Neural progenitor cell (in vitro differentiated cells): ENCODE results near the gene NWD2. TPM values are rescaled to one million over a fixed set of nuclear protein-coding genes. Genes with fewer than 3 reads are reported as not detected.

ENCODE experiments used
- DNase-seq: peaks from one replicate; pipeline ENCODE4 v3.0.0-alpha.2; 2016; ENCODE audit warnings: low spot score
- H2AFZ ChIP-seq: fragments of 200-600 bp; sonication (generic); replicated peaks from 2 replicates; pipeline ENCODE4 v1.6.1; 2016; ENCODE audit warnings: antibody characterized with exemption
- H3F3A ChIP-seq: fragments of 200-600 bp; sonication (generic); 2 replicates; pipeline ENCODE4 v1.6.1; 2016; ENCODE audit warnings: antibody characterized with exemption, low read depth
- H3K27ac ChIP-seq: fragments of 200-600 bp; sonication (generic); 2 replicates; pipeline ENCODE4 v1.5.1; 2016; ENCODE audit warnings: mild to moderate bottlenecking
- H3K27me3 ChIP-seq: fragments of 200-600 bp; sonication (generic); 2 replicates; pipeline ENCODE4 v1.6.1; 2016; ENCODE audit warnings: mild to moderate bottlenecking, moderate library complexity
- H3K36me3 ChIP-seq: fragments of 200-600 bp; sonication (generic); 2 replicates; pipeline ENCODE4 v1.5.1; 2016
- H3K4me1 ChIP-seq: fragments of 200-600 bp; sonication (generic); 2 replicates; pipeline ENCODE4 v1.6.1; 2016; ENCODE audit warnings: mixed run types
- H3K4me2 ChIP-seq: fragments of 200-600 bp; sonication (generic); 2 replicates; pipeline ENCODE4 v1.6.1; 2016
- H3K4me3 ChIP-seq: fragments of 200-600 bp; sonication (generic); 2 replicates; pipeline ENCODE4 v1.5.1; 2016
- H3K79me2 ChIP-seq: fragments of 200-600 bp; sonication (generic); 2 replicates; pipeline ENCODE4 v1.6.1; 2016; ENCODE audit warnings: low read depth
- H3K9ac ChIP-seq: fragments of 200-600 bp; sonication (generic); 2 replicates; pipeline ENCODE4 v1.6.1; 2016
- H3K9me3 ChIP-seq: fragments of 200-600 bp; sonication (generic); 2 replicates; pipeline ENCODE4 v1.5.1; 2016; ENCODE audit warnings: low read depth
- H4K20me1 ChIP-seq: fragments of 200-600 bp; sonication (generic); 2 replicates; pipeline ENCODE4 v1.6.1; 2016; ENCODE audit warnings: low read depth
- H3K27ac Mint-ChIP-seq: 3 replicates; pipeline ENCODE4 v1.8.0; 2021; ENCODE audit warnings: mixed read lengths
- H3K27me3 Mint-ChIP-seq: 2 replicates; pipeline ENCODE4 v1.8.0; 2022; ENCODE audit warnings: low read depth, mild to moderate bottlenecking, inconsistent platforms, moderate library complexity, mixed read lengths; ENCODE audit not compliant: insufficient read depth
- H3K36me3 Mint-ChIP-seq: 3 replicates; pipeline ENCODE4 v1.8.0; 2021; ENCODE audit warnings: mixed read lengths
- H3K4me1 Mint-ChIP-seq: 3 replicates; pipeline ENCODE4 v1.8.0; 2021; ENCODE audit warnings: mixed read lengths
- H3K4me3 Mint-ChIP-seq: 3 replicates; pipeline ENCODE4 v1.8.0; 2021; ENCODE audit warnings: mild to moderate bottlenecking, moderate library complexity, mixed read lengths
- H3K9me3 Mint-ChIP-seq: 3 replicates; pipeline ENCODE4 v1.8.0; 2020; ENCODE audit warnings: mixed read lengths
- CTCF ChIP-seq: fragments of 200-600 bp; sonication (generic); IDR thresholded peaks from 2 replicates; pipeline ENCODE4 v1.5.1; 2017; ENCODE audit warnings: antibody characterized with exemption, mild to moderate bottlenecking
- EZH2 ChIP-seq: fragments of 200-600 bp; sonication (generic); IDR thresholded peaks from 2 replicates; pipeline ENCODE4 v1.6.1; 2017; ENCODE audit warnings: antibody characterized with exemption, mild to moderate bottlenecking, moderate library complexity
- EZH2phosphoT487 ChIP-seq: fragments of 200-600 bp; sonication (generic); IDR thresholded peaks from 2 replicates; pipeline ENCODE4 v1.6.1; 2017; ENCODE audit warnings: antibody characterized with exemption
- total RNA-seq: library from RNA; depleted of rRNA; stranded (reverse); fragments of >200 nt; gene quantifications from 2 replicates; pipeline ENCODE4 v1.2.3, GENCODE V29; 2015; ENCODE audit warnings: low replicate concordance

NWD2 gene
- total RNA-seq, 1 donor from 2014 or later = not detected

- no peak for DNase-seq
- H2AFZ ChIP-seq = no peak overlapping the region
- H3K36me3 Mint-ChIP-seq = no peaks in the 10 kb centered on the region
- H4K20me1 ChIP-seq = no peaks in the 10 kb centered on the region
- H3K4me1 Mint-ChIP-seq = peaks cover 2% of the 10 kb centered on the region
- H3K4me2 ChIP-seq = no peak overlapping the region
- H3K36me3 ChIP-seq = no peaks in the 10 kb centered on the region
- H3K9me3 ChIP-seq = no peaks in the 10 kb centered on the region
- H3K27ac ChIP-seq = no peak overlapping the region
- TF ChIP-seq EZH2phosphoT487 = no peak
- no peak for TF ChIP-seq CTCF
- TF ChIP-seq EZH2 = no peak
- H3K27me3 Mint-ChIP-seq = no peaks in the 10 kb centered on the region
- no peak overlapping the region for H3K27ac Mint-ChIP-seq
- no peak overlapping the region for H3K9ac ChIP-seq
- H3K4me3 ChIP-seq = no peak overlapping the region
- H3K79me2 ChIP-seq = no peaks in the 10 kb centered on the region
- H3K27me3 ChIP-seq = no peaks in the 10 kb centered on the region
- no peaks in the 10 kb centered on the region for H3F3A ChIP-seq
- no peaks in the 10 kb centered on the region for H3K4me1 ChIP-seq
- no peaks in the 10 kb centered on the region for H3K9me3 Mint-ChIP-seq
- no peak overlapping the region for H3K4me3 Mint-ChIP-seq
These were observed 225.7 kb downstream of the NWD2 start for GRCh38 chr4:37470245-37470644.

- H4K20me1 ChIP-seq = no peaks in the 10 kb centered on the region
- Mint-ChIP-seq H3K27ac (no peak overlapping the region), H3K27me3 (no peaks in the 10 kb centered on the region), H3K9me3 (no peaks in the 10 kb centered on the region), H3K4me1 (peaks cover 2% of the 10 kb centered on the region), H3K36me3 (no peaks in the 10 kb centered on the region), H3K4me3 (no peak overlapping the region)
- no peak overlapping the region for H3K27ac ChIP-seq
- H2AFZ ChIP-seq = no peak overlapping the region
- no peak overlapping the region for H3K4me3 ChIP-seq
- H3K27me3 ChIP-seq = no peaks in the 10 kb centered on the region
- no peaks in the 10 kb centered on the region for H3K36me3 ChIP-seq
- no peak overlapping the region for H3K4me2 ChIP-seq
- no peak for DNase-seq
- H3K79me2 ChIP-seq = no peaks in the 10 kb centered on the region
- H3K9ac ChIP-seq = no peak overlapping the region
- H3K9me3 ChIP-seq = no peaks in the 10 kb centered on the region
- no peak for TF ChIP-seq EZH2phosphoT487
- TF ChIP-seq CTCF = no peak
- no peak for TF ChIP-seq EZH2
- H3K4me1 ChIP-seq = no peaks in the 10 kb centered on the region
- H3F3A ChIP-seq = no peaks in the 10 kb centered on the region
These were observed 226.6 kb downstream of the NWD2 start for GRCh38 chr4:37471093-37471492.

- Histone ChIP-seq H3F3A (no peaks in the 10 kb centered on the region), H3K36me3 (no peaks in the 10 kb centered on the region), H3K4me2 (no peak overlapping the region), H3K9me3 (no peaks in the 10 kb centered on the region), H3K4me3 (no peak overlapping the region), H3K27ac (no peak overlapping the region), H3K9ac (no peak overlapping the region), H3K4me1 (no peaks in the 10 kb centered on the region), H3K79me2 (no peaks in the 10 kb centered on the region), H2AFZ (no peak overlapping the region), H4K20me1 (no peaks in the 10 kb centered on the region), H3K27me3 (no peaks in the 10 kb centered on the region)
- no peak overlapping the region for H3K4me3 Mint-ChIP-seq
- peaks cover 2% of the 10 kb centered on the region for H3K4me1 Mint-ChIP-seq
- TF ChIP-seq CTCF (no peak), EZH2phosphoT487 (no peak), EZH2 (no peak)
- H3K27me3 Mint-ChIP-seq = no peaks in the 10 kb centered on the region
- H3K36me3 Mint-ChIP-seq = no peaks in the 10 kb centered on the region
- DNase-seq = no peak
- no peak overlapping the region for H3K27ac Mint-ChIP-seq
- no peaks in the 10 kb centered on the region for H3K9me3 Mint-ChIP-seq
These were observed 227.4 kb downstream of the NWD2 start for GRCh38 chr4:37471971-37472370.

- H3K79me2 ChIP-seq = no peaks in the 10 kb centered on the region
- no peak for TF ChIP-seq EZH2
- no peak for TF ChIP-seq CTCF
- TF ChIP-seq EZH2phosphoT487 = no peak
- Mint-ChIP-seq H3K9me3 (no peaks in the 10 kb centered on the region), H3K27me3 (no peaks in the 10 kb centered on the region), H3K36me3 (no peaks in the 10 kb centered on the region), H3K27ac (peak overlapping the region; percentile 31), H3K4me3 (no peak overlapping the region), H3K4me1 (peaks cover 2% of the 10 kb centered on the region)
- H3K27me3 ChIP-seq = no peaks in the 10 kb centered on the region
- no peak overlapping the region for H2AFZ ChIP-seq
- no peaks in the 10 kb centered on the region for H3K36me3 ChIP-seq
- H3K27ac ChIP-seq = no peak overlapping the region
- H3K4me2 ChIP-seq = no peak overlapping the region
- no peaks in the 10 kb centered on the region for H4K20me1 ChIP-seq
- DNase-seq = no peak
- H3K4me1 ChIP-seq = no peaks in the 10 kb centered on the region
- H3K9me3 ChIP-seq = no peaks in the 10 kb centered on the region
- no peak overlapping the region for H3K9ac ChIP-seq
- H3F3A ChIP-seq = no peaks in the 10 kb centered on the region
- H3K4me3 ChIP-seq = no peak overlapping the region
These were observed 229.3 kb downstream of the NWD2 start for GRCh38 chr4:37473807-37474206.
